D341Med (cell line): Measurements from ENCODE around the gene MRPS6.

Experiments used
- DNase-seq: peaks from one replicate; pipeline ENCODE4 v3.0.0; 2012; ENCODE audit warnings: low spot score

The MRPS6 gene

DNA sequence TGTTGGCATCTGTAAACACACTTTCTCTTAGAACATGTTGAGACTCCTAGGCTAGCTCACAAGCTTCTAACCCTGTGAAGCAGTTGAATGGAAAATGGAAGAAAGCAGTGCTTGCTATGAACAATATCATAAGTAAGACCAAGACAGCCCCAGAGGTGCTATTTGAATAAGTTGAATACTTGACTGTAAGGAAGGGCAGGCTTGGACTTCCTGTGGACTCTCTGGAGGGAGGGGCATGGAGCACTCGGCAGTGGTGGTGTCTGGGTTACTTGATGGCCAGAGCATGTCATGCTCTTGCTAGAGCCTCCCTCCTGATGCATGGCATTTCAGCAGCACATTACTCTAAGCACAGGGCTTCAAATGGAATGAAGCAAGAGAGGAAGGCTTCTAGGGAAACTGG is 60.0 kb downstream of the MRPS6 start:
- DNase-seq, result no peak

- DNase-seq, result peak; percentile 50
Measured at GRCh38 chr21:34133802-34134201, 60.4 kb downstream of the MRPS6 start.

GRCh38 chr21:34135330-34135729 is 62.0 kb downstream of the MRPS6 start:
- DNase-seq, result no peak

- DNase-seq, result no peak
Measured at GRCh38 chr21:34141373-34141772, 68.0 kb downstream of the MRPS6 start.

- no peak for DNase-seq
Measured at GRCh38 chr21:34143685-34144182, 70.4 kb downstream of the MRPS6 start.

DNA sequence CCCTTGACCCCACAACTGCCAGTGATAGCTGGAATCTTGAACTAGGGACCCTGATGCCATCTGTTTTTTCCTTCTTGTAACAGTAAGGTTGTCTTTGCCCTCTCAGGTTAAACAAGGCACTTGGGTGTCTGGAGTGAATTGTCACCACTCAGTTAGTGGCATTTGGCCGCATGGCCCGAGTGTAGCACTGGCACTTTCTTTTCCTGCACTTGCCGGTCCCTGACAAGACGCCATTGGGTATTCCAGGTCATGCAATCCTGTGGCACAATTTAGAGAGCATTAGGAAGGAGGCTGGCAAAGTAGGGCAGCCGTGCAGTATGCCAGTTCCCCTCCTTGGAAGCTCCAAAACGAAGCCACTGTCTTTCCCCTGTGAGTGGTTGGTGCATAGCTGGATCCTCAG is 70.8 kb downstream of the MRPS6 start:
- no peak for DNase-seq

DNA sequence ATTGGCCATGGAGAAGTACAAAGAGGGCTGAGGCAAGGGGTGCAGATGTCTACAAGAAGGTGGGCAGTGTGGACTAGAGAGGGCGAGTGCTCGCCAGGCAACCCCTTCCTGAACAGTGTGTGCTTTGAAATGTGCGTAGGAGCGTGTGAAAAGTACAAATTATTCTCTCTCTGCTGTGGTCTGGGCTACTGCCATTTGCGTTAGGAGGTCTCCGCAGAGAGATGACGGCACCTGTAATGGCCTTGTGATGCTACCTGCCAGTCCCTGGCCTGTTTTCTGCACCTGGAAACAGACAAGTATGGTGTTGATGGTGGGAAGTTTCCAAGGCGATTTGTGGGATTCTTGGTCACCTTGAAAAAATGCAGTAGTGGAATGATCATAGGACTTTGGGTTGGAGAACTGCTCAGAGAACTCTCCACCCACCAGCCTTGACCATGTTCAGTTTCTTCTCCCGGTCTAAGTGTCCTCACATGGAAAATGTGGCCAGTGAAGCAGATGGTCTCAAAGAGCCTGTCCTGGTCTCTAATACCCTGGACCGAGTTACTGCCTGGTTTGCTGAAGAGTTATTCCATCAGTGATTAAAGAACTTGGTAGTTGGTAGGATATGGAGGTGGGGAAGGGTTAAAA is 74.5 kb downstream of the MRPS6 start:
- no peak for DNase-seq

GRCh38 chr21:34148419-34148804 is 75.0 kb downstream of the MRPS6 start:
- DNase-seq, result no peak

DNA sequence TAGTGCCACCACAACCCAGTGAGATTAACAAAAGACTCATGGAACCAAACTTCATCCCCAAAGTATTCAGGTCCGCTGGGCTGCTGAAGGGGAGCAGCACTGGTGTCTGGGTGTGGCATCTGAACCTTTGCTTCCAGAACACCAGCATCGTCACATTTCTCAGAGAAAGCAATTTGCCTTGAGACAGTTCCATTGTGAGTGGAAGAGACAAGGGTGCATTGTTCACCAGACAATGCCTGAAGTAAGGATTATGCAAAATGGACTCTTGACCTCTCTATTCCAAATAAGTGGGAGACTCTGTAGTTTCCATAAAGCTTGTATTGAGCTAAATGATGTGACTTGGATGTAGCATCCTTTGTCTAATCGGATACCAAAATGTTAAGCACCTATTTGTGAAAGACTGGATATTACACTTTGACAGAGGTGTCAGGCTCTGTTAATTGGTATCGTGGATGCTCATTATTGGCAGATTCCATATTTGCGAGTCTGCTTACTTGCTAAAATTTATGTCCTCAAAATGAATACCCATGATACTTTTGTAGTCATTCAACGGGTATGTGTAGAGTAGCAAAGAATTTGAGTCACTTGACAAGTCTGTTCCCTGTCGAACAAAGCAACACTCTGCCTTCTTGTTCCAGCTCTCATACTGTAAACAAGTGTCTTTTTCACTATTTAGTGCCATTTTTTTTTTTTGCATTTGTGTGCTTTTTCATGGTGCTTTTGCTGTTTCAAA is 75.6 kb downstream of the MRPS6 start:
- no peak for DNase-seq

- DNase-seq, result no peak
Measured at GRCh38 chr21:34152500-34152899, 79.1 kb downstream of the MRPS6 start.

- DNase-seq, result no peak
Measured at GRCh38 chr21:34154878-34155277, 81.5 kb downstream of the MRPS6 start.

GRCh38 chr21:34156957-34157356 is 83.6 kb downstream of the MRPS6 start:
- no peak for DNase-seq

GRCh38 chr21:34157521-34157920 is 84.1 kb downstream of the MRPS6 start:
- DNase-seq, result no peak

DNA sequence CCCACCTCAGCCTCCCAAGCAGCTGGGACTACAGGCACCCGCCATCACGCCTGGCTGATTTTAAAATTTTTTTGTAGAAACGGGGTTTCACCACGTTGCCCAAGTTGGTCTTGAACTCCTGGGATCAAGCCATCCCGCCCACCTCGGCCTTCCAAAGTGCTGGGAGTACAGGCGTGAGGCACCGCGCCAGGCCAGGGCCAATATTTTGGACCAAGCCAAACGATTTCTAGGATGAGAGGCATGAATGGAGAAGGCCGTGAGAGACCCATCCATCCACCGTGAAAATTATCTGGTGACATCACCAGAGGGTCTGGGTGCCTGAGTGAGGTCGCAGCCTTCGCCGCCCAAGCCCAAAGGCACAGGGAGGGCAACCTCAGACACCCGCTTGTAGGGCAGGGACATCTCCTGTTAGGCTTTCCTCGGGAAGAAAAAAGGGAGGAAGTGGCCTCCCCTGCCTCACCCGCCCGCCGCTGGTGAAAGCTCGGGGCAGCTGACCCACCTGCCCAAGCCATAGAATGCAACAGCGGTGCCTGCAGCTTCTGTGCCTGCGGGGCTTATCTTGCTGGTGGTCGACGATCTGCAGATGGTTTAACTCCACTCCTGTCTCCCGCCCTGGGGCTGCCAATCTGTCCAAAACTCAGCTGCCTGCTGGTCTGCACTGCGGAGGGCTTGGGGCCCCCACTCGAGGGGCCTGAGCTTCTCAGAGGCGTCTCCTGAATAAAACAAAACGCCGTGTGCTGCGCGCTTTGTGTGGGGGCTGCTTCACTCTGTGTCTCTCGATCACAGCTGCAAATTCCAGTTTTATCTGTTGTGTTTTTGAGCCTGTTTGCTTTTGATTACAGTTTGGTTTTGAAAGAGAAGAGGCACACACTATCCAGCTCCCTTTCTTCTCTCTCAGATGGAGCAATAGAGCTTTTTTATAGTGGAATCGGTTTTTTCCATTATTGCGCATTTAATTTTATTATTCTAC is 85.8 kb downstream of the MRPS6 start:
- no peak for DNase-seq

GRCh38 chr21:34166468-34166867 is 93.1 kb downstream of the MRPS6 start:
- DNase-seq, result no peak

DNA sequence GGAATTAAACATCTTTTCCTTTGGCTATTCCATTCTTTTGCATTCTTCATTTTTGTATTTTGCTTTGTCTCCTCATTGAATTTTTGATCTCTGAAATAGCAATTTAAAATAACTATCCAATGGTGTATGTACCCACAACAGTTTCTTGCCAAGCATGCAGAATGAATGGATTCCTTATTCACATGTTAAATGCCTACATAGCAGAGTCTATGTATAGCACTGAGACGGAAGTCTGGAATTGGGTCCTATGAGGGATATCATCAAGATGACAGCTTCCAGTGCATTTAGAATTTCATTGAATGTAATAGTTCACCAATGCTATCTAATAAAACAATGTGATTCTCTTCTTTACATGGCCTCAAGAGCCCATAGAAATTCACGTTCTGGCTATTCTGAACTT is 97.5 kb downstream of the MRPS6 start:
- no peak for DNase-seq

DNA sequence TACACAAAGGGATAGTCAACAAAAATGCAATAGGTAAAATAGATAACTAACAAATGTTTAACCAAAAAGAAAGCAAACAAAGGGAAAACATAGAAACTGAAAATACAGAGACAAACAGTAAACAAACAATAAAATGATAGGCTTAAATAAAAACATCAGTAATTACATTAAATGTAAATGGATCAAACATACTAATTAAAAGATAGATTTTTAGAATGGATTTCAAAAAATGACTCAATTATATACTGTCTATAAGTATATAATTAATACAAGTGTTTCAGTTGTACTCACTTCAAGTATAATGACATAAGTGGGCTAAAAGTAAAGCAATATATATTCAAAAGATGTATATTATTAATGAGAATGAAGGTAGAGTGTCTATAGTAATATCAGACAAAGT is 101.1 kb downstream of the MRPS6 start:
- DNase-seq, result no peak

DNA sequence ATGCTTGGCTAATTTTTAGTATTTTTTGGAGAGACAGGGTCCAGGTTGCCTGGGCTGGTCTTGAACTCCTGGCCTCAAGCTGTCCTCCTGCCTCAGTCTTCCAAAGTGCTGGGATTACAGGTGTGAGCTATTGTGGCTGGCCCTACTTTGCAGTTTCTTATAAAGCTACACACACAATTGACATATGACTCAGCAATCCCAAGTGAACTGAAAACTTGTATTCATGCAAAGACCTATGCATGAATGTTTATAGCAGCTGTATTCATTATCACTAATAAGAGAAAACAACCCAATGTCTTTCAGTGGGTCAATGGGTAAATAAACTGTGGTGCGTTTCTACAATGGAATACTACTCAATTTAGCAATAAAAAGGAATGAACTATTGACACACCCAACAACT is 103.1 kb downstream of the MRPS6 start:
- DNase-seq, result no peak

DNA sequence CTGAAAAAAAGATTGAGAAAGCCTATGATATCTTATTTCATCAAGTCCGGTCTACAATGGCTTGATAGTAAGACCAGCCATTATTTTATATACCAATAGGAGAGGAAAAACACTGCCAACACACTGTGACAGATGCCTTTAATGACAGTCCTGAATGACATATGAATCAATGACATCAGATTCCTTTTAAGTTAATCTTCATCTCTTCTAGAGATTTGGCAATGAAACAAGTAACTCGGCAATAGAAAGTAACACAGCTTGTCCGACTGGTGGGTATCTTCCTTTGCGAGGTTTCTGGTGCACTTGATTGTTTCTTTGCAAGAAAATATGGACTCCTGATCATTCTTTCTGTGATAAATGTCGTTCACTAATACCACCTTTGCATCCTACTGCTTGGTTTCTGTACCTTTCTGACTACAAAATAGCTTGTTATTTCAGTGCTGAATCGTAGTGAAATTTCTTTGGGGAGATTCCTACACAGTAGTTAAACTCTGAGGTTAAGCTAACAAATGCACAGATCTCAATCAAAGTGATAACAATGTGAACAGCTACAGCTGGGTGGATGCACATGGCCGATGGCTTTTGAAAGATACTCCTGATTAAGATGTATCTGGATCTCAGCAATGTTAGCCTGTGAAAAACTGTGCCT is 104.7 kb downstream of the MRPS6 start:
- DNase-seq, result no peak

DNA sequence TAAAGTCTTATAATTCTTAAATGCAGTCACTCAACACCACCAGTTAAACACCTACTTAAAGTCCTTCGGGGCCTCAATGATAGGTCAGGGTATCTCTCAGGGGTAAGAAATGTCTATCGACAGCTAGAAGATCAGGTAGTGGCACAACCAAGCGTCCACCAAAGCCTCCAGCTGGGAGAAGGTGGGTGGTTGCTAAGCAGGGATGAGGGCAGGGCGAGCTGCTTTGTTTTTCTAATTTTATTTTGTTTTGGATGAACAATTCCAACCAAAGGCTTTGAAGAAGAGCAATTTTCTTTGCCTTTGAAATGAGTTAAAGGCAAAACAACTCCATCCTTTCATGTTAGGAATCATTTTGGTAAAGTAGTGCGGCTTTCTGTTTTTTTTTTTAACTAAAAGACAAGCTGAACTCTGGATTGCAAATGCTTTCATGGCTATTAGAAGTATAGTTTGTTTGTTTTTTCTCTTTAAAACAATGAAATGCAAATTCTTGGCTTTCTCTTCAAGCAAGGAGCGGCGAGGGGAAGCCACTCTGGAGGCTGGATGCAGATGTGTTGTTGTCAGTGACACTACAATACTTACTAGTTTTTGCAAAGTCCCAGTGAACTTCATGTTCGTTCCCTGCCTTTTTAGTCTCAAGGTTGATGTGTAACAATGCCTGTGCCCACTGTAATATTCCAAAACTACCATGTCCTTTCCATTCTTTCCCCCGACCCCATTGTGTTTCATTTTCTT is 106.0 kb downstream of the MRPS6 start:
- DNase-seq, result no peak

- DNase-seq, result no peak
Measured at GRCh38 chr21:34180407-34180806, 107.0 kb downstream of the MRPS6 start.
